SK-N-MC (cell line): Measurements from ENCODE around the gene KIF26B.

ENCODE experiments used
- DNase-seq: peaks from one replicate; pipeline ENCODE4 v3.0.0-alpha.2; 2011; ENCODE audit warnings: low read depth, low spot score
- H3K27ac ChIP-seq: fragments of 200-600 bp; sonication (generic); 2 replicates; pipeline ENCODE4 v1.5.1; 2016; ENCODE audit warnings: mixed run types
- H3K36me3 ChIP-seq: fragments of 200-600 bp; sonication (generic); 2 replicates; pipeline ENCODE4 v1.6.1; 2017; ENCODE audit warnings: antibody characterized with exemption, low read length, mixed read lengths; ENCODE audit not compliant: insufficient read depth
- H3K4me3 ChIP-seq: fragments of 200-600 bp; sonication (generic); 2 replicates; pipeline ENCODE4 v1.5.1; 2016
- H3K9ac ChIP-seq: fragments of 200-600 bp; sonication (generic); 2 replicates; pipeline ENCODE4 v1.8.0; 2017; ENCODE audit warnings: mixed run types, mixed read lengths; ENCODE audit not compliant: insufficient read length
- H3K9me3 ChIP-seq: fragments of 200-600 bp; sonication (generic); 2 replicates; pipeline ENCODE4 v1.6.1; 2017; ENCODE audit warnings: low read depth, mild to moderate bottlenecking, antibody characterized with exemption, low read length, moderate library complexity, mixed read lengths
- EZH2 ChIP-seq: fragments of 200-600 bp; sonication (generic); IDR thresholded peaks from one replicate; pipeline ENCODE4 v1.6.1; 2017; ENCODE audit warnings: antibody characterized with exemption
- FOXP2 ChIP-seq: optimal IDR thresholded peaks from 2 replicates; pipeline ENCODE3; 2011; ENCODE audit warnings: mild to moderate bottlenecking, moderate library complexity; ENCODE audit not compliant: insufficient read depth; ENCODE audit errors: extremely low read length, control extremely low read depth
- POLR2AphosphoS5 ChIP-seq: IDR thresholded peaks from 2 replicates; pipeline ENCODE4 v1.6.1; 2012; ENCODE audit warnings: mild to moderate bottlenecking, low read depth, low read length, borderline replicate concordance

KIF26B gene

GRCh38 chr1:245698116-245698515 is 543.3 kb downstream of the KIF26B start:
- no peak for TF ChIP-seq EZH2
- TF ChIP-seq POLR2AphosphoS5 = no peak
- no peak for TF ChIP-seq FOXP2
- Histone ChIP-seq H3K4me3 (no peak overlapping the region), H3K9ac (no peak overlapping the region), H3K36me3 (no peaks in the 10 kb centered on the region), H3K27ac (no peak overlapping the region), H3K9me3 (no peaks in the 10 kb centered on the region)
- DNase-seq = no peak

- H3K9me3 ChIP-seq = no peaks in the 10 kb centered on the region
- no peaks in the 10 kb centered on the region for H3K36me3 ChIP-seq
- TF ChIP-seq POLR2AphosphoS5 = no peak
- TF ChIP-seq EZH2 = no peak
- TF ChIP-seq FOXP2 = no peak
- H3K9ac ChIP-seq = no peak overlapping the region
- H3K27ac ChIP-seq = no peak overlapping the region
- no peak overlapping the region for H3K4me3 ChIP-seq
- no peak for DNase-seq
Measured at GRCh38 chr1:245698860-245699259, 544.1 kb downstream of the KIF26B start.

GRCh38 chr1:245700631-245701030 is 545.8 kb downstream of the KIF26B start:
- H3K4me3 ChIP-seq = no peak overlapping the region
- no peak for DNase-seq
- TF ChIP-seq POLR2AphosphoS5 = no peak
- TF ChIP-seq EZH2 = no peak
- TF ChIP-seq FOXP2 = no peak

GRCh38 chr1:245701631-245702030 is 546.8 kb downstream of the KIF26B start:
- no peaks in the 10 kb centered on the region for H3K9me3 ChIP-seq
- TF ChIP-seq POLR2AphosphoS5 = no peak
- TF ChIP-seq EZH2 = no peak
- no peak for TF ChIP-seq FOXP2
- H3K9ac ChIP-seq = no peak overlapping the region
- no peak for DNase-seq
- H3K27ac ChIP-seq = no peak overlapping the region
- H3K4me3 ChIP-seq = no peak overlapping the region
- H3K36me3 ChIP-seq = no peaks in the 10 kb centered on the region

More at GRCh38 chr1:245700631-245701030, 545.8 kb downstream of the KIF26B start:
- Histone ChIP-seq H3K27ac (no peak overlapping the region), H3K36me3 (no peaks in the 10 kb centered on the region), H3K9me3 (no peaks in the 10 kb centered on the region), H3K9ac (no peak overlapping the region)

GRCh38 chr1:245702346-245702745 is 547.6 kb downstream of the KIF26B start:
- H3K9ac ChIP-seq = no peak overlapping the region
- H3K9me3 ChIP-seq = no peaks in the 10 kb centered on the region
- no peak overlapping the region for H3K27ac ChIP-seq
- TF ChIP-seq EZH2 (no peak), POLR2AphosphoS5 (no peak), FOXP2 (no peak)
- no peak overlapping the region for H3K4me3 ChIP-seq
- DNase-seq = no peak
- H3K36me3 ChIP-seq = no peaks in the 10 kb centered on the region

DNA sequence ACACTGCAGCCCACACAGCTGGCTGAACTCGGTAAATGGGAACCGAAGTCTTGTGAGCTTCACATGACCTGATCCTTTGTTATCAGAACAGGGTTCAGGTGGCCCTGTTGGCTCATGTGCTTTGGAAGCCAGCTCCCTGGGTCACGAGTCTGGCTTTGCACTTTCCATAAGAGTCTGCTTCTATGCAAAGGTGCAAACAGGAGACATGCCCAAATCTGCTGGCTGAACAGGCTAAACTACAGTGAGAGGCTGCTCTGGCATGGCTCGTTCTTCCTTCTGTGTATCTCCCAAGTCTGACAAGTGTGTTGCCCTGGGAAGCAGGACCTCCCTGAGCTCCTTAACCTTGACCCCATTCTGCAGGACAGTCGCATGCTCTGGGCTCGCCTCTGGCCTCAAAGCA is 549.6 kb downstream of the KIF26B start:
- H3K27ac ChIP-seq = no peak overlapping the region
- no peaks in the 10 kb centered on the region for H3K36me3 ChIP-seq
- DNase-seq = no peak
- H3K9me3 ChIP-seq = no peaks in the 10 kb centered on the region
- no peak overlapping the region for H3K9ac ChIP-seq
- TF ChIP-seq POLR2AphosphoS5 = no peak
- TF ChIP-seq EZH2 = no peak
- TF ChIP-seq FOXP2 = no peak
- H3K4me3 ChIP-seq = no peak overlapping the region

GRCh38 chr1:245704765-245705164 is 550.0 kb downstream of the KIF26B start:
- H3K36me3 ChIP-seq = no peaks in the 10 kb centered on the region
- H3K9ac ChIP-seq = no peak overlapping the region
- no peak overlapping the region for H3K27ac ChIP-seq
- no peak overlapping the region for H3K4me3 ChIP-seq
- no peaks in the 10 kb centered on the region for H3K9me3 ChIP-seq
- TF ChIP-seq EZH2 = no peak
- no peak for TF ChIP-seq FOXP2
- no peak for TF ChIP-seq POLR2AphosphoS5
- DNase-seq = no peak

GRCh38 chr1:245707941-245708340 is 553.2 kb downstream of the KIF26B start:
- Histone ChIP-seq H3K9me3 (no peaks in the 10 kb centered on the region), H3K27ac (no peak overlapping the region), H3K4me3 (no peak overlapping the region), H3K36me3 (no peaks in the 10 kb centered on the region), H3K9ac (no peak overlapping the region)
- TF ChIP-seq FOXP2 = no peak
- TF ChIP-seq POLR2AphosphoS5 = no peak
- no peak for TF ChIP-seq EZH2
- DNase-seq = no peak
